ENCODE measurements around the gene UIMC1.

UIMC1 gene

DNA sequence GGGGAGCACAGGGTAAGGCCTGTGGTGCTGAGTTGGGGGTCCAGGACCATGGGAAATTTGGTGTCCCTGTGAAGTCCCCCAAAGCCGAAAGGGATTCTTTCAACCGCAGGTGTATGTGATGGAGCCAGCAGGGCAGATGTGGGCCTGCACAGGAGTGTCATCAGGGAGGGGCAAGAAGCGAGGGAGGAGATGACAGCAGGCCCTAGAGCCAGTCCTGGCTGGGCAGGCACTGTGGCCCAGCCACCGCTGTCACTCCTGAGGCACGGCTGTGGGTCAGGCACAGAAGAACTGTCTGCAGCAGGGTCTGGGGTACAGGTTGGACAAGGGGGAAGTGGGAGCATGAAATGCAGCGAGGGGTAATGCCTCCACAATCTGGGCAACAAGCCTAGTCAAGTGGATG lies 112.3 kb downstream of the UIMC1 start:
- H3K79me2 ChIP-seq (ENCODE audit: insufficient read depth, low read length): no peaks in the 10 kb centered on the region
- no peak for TF ChIP-seq EZH2phosphoT487 (conservative IDR thresholded peaks at IDR 0.05; ENCODE audit: low read length)
- TF ChIP-seq, protein P1, sequence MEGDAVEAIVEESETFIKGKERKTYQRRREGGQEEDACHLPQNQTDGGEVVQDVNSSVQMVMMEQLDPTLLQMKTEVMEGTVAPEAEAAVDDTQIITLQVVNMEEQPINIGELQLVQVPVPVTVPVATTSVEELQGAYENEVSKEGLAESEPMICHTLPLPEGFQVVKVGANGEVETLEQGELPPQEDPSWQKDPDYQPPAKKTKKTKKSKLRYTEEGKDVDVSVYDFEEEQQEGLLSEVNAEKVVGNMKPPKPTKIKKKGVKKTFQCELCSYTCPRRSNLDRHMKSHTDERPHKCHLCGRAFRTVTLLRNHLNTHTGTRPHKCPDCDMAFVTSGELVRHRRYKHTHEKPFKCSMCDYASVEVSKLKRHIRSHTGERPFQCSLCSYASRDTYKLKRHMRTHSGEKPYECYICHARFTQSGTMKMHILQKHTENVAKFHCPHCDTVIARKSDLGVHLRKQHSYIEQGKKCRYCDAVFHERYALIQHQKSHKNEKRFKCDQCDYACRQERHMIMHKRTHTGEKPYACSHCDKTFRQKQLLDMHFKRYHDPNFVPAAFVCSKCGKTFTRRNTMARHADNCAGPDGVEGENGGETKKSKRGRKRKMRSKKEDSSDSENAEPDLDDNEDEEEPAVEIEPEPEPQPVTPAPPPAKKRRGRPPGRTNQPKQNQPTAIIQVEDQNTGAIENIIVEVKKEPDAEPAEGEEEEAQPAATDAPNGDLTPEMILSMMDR (IDR thresholded peaks at IDR 0.05; ENCODE audit: insufficient read depth, low read length, poor library complexity, severe bottlenecking): no peak
- H3K36me3 ChIP-seq (ENCODE audit: low read length): no peaks in the 10 kb centered on the region
- H3K27ac ChIP-seq (ENCODE audit: low read depth, low read length): no peak overlapping the region
- H2AFZ ChIP-seq (ENCODE audit: low read depth, low read length, severe bottlenecking): no peak overlapping the region
- no peak overlapping the region for H3K4me3 ChIP-seq (ENCODE audit: insufficient read depth, low read length, poor library complexity, severe bottlenecking)
- H3F3A ChIP-seq (ENCODE audit: insufficient read depth): no peaks in the 10 kb centered on the region
- no peaks in the 10 kb centered on the region for H3K9me3 ChIP-seq (ENCODE audit: insufficient read depth, low read length)
- no peaks in the 10 kb centered on the region for H3K27me3 ChIP-seq (ENCODE audit: low read length)
- no peak overlapping the region for H3K9ac ChIP-seq (ENCODE audit: low read length)
- H4K20me1 ChIP-seq (ENCODE audit: low read depth, low read length): no peaks in the 10 kb centered on the region
- no peaks in the 10 kb centered on the region for H3K9me2 ChIP-seq (replicated peaks; ENCODE audit: insufficient read depth, low read length)
- H3K4me2 ChIP-seq (ENCODE audit: low read depth, low read length, poor library complexity, severe bottlenecking): no peak overlapping the region

DNA sequence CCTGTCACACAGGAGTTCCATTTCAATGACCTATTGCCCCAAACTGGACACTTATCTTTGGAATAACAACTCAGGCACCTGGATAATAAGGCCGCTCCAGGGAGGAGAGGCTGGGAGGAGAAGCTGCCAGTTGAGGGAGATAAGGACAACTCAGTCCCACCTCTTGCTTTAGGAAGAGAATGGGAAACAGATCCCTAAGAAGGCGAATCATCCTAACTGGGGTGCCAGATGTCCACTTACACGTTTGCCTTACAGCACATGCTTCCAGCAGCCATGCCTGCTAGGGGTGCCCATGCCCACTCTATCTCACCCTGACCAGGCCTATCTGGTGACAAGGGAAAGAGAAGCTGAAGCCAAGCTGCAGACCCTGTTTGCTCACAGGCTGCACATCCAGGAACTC lies 113.9 kb downstream of the UIMC1 start:
- H3K4me3 ChIP-seq (ENCODE audit: insufficient read depth, low read length, poor library complexity, severe bottlenecking): no peak overlapping the region
- no peak overlapping the region for H3K9ac ChIP-seq (ENCODE audit: low read length)
- no peak overlapping the region for H2AFZ ChIP-seq (ENCODE audit: low read depth, low read length, severe bottlenecking)
- no peaks in the 10 kb centered on the region for H3K9me3 ChIP-seq (ENCODE audit: insufficient read depth, low read length)
- H3K36me3 ChIP-seq (ENCODE audit: low read length): no peaks in the 10 kb centered on the region
- H3K79me2 ChIP-seq (ENCODE audit: insufficient read depth, low read length): no peaks in the 10 kb centered on the region
- no peaks in the 10 kb centered on the region for H3K9me2 ChIP-seq (replicated peaks; ENCODE audit: insufficient read depth, low read length)
- no peak overlapping the region for H3K4me2 ChIP-seq (ENCODE audit: low read depth, low read length, poor library complexity, severe bottlenecking)
- H3K27ac ChIP-seq (ENCODE audit: low read depth, low read length): no peak overlapping the region
- no peaks in the 10 kb centered on the region for H3K27me3 ChIP-seq (ENCODE audit: low read length)
- H4K20me1 ChIP-seq (ENCODE audit: low read depth, low read length): no peaks in the 10 kb centered on the region
- H3F3A ChIP-seq (ENCODE audit: insufficient read depth): no peaks in the 10 kb centered on the region
- no peak for TF ChIP-seq EZH2phosphoT487 (conservative IDR thresholded peaks at IDR 0.05; ENCODE audit: low read length)
- TF ChIP-seq, protein P1 (IDR thresholded peaks at IDR 0.05; ENCODE audit: insufficient read depth, low read length, poor library complexity, severe bottlenecking): no peak

DNA sequence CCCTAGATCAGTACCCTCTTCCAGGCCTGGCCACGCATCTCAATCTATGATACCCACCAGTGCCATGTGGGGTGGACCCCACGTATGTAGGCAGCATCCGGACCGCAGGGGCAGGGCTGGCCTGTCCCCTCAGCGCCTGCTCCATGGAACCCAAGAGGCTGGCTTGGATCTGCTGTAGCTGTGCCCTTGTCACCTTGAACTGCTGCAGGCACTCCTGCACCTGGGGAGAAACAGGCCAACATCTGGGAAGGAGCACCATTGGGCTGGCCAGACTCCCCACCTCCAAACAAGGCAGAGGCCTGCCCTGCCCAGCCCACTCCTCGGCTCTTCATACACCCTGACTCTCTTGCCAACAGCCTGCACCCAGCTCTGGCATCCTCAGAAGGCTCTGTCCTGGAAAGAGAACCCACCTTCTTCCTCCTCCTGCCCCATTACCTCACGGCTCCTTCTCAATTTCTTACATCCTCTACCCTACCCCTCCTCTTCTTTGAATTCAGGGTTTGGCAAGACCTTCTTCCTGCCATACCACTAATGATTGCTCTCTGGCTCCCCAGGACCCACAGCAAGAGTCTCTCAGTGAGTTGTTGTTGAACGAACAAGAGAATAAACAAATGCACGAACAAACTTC lies 115.1 kb downstream of the UIMC1 start:
- Histone ChIP-seq H3K36me3 (ENCODE audit: low read length) (no peaks in the 10 kb centered on the region), H3K4me3 (ENCODE audit: insufficient read depth, low read length, poor library complexity, severe bottlenecking) (no peak overlapping the region), H4K20me1 (ENCODE audit: low read depth, low read length) (no peaks in the 10 kb centered on the region), H3K79me2 (ENCODE audit: insufficient read depth, low read length) (no peaks in the 10 kb centered on the region), H3K4me2 (ENCODE audit: low read depth, low read length, poor library complexity, severe bottlenecking) (no peak overlapping the region), H3K9ac (ENCODE audit: low read length) (no peak overlapping the region), H3K27ac (ENCODE audit: low read depth, low read length) (no peak overlapping the region), H3K9me2 (replicated peaks; ENCODE audit: insufficient read depth, low read length) (no peaks in the 10 kb centered on the region), H3K9me3 (ENCODE audit: insufficient read depth, low read length) (no peaks in the 10 kb centered on the region), H2AFZ (ENCODE audit: low read depth, low read length, severe bottlenecking) (no peak overlapping the region), H3K27me3 (ENCODE audit: low read length) (no peaks in the 10 kb centered on the region), H3F3A (ENCODE audit: insufficient read depth) (no peaks in the 10 kb centered on the region)
- no peak for TF ChIP-seq EZH2phosphoT487 (conservative IDR thresholded peaks at IDR 0.05; ENCODE audit: low read length)
- TF ChIP-seq, protein P1 (IDR thresholded peaks at IDR 0.05; ENCODE audit: insufficient read depth, low read length, poor library complexity, severe bottlenecking): no peak

Data from SU-DHL-6 (cell line).